Activated CD4-positive, alpha-beta T cell treated with anti-CD3 and anti-CD28 coated beads, Interleukin-2, Interleukin-4, amounts not matched to agents 100 ng/mL and 50 ng/mL, durations not matched to agents 16 hours and 8 hours (primary cell): ENCODE data around the gene KIAA0319L.
A peak's percentile ranks its signal among the peaks of the same experiment; 100 is the strongest.

ENCODE experiments used
- DNase-seq: peaks from one replicate; pipeline ENCODE4 v3.0.0-alpha.2; 2020; ENCODE audit warnings: low spot score

Gene KIAA0319L

DNA sequence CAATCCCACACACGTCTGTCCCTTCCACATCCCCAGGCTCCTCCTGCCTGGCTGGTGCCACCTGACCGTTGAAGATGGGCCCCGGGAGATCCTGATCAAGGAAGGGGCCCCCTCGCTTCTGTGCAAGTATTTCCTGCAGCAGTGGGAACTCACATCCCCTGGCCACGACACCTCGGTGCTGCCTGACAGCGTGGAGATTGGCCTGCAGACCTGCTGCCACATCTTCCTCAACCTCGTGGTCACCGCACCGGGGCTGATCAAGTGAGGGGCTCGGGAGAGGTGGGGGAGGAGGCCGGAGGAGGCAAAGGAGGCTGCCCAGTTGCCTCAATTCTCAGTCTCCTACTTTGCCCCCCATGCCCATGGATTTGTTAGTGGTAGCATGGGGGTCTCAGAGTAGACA, 6.0 kb upstream of the KIAA0319L start:
- no peak for DNase-seq

DNA sequence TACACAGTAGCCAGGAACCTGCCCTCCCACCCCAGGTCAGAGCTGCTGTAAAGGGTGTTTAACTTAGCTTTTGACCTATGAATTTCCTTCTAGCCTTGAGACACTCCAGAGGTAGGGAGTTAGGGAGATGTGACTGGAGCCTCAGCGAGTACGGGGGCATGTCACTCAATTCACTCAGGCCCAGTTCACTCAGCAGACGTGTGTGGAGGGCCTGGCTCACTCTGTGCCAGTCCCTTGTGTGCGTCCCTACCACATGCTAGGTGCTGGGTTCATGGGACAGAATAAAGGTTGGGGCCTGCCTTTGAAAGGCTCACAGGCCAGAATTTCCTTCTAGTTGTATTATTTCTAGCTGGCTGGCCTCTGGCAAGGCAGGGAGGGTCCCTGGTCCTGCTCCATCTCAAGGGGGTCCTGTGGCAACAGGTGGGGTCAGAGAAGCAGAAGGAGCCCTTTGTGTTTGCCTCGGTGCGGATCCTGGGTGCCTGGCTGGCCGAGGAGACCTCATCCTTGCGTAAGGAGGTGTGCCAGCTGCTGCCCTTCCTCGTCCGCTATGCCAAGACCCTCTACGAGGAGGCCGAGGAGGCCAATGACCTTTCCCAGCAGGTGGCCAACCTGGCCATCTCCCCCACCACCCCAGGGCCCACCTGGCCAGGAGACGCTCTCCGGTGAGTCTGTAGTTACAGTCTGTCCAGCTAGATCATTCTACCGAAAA, 4.9 kb upstream of the KIAA0319L start:
- no peak for DNase-seq

DNA sequence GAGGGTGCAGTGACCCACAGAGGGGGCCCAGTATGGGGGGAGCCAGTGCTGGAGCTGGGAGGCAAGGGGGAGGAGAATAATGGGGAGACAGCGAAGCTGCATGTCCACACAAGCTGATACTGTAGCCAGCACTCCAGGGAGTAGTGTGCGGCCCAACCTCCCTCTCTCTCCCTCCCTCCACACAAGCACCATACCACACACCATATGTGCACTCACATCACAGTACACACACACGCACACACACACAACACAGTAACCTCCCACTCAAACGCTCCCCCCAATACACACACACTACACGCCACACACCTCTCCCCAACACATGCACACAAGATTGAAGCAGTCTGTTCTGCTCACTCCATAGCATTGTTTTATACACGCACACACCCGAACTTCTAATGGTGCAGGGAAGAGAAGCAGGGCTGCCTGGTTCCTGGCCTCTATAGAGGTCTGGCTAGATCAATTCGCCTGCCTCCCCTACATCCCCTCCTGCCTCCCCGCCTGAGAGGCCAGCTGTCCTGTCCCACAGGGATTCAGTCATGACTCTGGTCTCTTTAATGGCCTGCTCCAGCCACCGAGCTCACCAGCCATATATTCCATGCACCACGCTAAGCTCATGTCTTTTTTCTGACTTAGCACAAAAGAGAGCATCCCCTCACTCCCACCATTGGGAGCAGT, 4.2 kb upstream of the KIAA0319L start:
- DNase-seq: no peak

DNA sequence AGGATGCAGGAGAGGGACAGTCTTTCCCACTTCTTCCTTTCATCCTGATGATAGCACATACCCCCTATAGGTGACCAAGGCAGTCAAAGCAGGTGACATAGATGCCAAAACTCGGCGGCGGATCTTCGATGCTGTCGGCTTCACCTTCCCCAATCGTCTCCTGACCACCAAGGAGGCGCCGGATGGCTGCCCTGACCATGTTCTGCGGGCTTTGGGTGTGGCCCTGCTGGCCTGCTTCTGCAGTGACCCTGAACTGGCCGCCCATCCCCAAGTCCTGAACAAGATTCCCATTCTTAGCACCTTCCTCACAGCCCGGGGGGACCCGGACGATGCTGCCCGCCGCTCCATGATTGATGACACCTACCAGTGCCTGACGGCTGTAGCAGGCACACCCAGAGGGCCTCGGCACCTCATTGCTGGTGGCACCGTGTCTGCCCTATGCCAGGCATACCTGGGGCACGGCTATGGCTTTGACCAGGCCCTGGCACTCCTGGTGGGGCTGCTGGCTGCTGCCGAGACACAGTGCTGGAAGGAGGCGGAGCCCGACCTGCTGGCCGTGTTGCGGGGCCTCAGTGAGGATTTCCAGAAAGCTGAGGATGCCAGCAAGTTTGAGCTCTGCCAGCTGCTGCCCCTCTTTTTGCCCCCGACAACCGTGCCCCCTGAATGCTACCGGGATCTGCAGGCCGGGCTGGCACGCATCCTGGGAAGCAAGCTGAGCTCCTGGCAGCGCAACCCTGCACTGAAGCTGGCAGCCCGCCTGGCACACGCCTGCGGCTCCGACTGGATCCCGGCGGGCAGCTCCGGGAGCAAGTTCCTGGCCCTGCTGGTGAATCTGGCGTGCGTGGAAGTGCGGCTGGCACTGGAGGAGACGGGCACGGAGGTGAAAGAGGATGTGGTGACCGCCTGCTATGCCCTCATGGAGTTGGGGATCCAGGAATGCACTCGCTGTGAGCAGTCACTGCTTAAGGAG, 3.3 kb upstream of the KIAA0319L start:
- DNase-seq: no peak

DNA sequence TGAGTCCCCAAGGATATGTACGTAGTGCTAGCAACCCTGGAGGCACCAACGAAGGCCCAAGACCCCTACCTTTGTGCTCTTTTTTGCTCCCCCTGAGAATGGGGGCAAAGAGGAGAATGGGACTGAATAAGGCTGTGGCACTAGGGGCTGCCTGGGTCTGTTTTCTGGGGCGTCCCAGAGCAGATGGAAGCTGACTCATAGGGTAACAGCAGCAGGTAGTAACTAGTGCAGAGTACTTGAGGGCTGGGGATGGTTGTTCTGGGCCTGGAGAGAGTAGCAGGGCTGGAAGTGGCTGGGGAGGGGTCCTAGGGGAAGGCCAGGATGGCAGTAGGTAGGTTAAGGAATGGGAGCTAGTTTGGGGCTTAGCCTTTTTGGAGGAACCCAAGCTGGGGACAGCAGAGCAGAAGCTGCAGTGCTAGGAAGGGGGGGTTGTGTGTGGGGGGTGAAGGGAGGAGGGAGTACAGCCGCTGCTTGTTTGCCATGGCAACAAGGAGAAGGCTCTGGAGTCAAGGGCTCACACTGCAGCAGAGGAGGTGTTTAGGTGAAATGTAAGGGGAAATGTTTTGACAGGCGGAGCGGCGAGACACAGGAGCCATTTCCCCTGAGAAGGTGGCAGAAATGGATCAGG, 2.2 kb upstream of the KIAA0319L start:
- no peak for DNase-seq

DNA sequence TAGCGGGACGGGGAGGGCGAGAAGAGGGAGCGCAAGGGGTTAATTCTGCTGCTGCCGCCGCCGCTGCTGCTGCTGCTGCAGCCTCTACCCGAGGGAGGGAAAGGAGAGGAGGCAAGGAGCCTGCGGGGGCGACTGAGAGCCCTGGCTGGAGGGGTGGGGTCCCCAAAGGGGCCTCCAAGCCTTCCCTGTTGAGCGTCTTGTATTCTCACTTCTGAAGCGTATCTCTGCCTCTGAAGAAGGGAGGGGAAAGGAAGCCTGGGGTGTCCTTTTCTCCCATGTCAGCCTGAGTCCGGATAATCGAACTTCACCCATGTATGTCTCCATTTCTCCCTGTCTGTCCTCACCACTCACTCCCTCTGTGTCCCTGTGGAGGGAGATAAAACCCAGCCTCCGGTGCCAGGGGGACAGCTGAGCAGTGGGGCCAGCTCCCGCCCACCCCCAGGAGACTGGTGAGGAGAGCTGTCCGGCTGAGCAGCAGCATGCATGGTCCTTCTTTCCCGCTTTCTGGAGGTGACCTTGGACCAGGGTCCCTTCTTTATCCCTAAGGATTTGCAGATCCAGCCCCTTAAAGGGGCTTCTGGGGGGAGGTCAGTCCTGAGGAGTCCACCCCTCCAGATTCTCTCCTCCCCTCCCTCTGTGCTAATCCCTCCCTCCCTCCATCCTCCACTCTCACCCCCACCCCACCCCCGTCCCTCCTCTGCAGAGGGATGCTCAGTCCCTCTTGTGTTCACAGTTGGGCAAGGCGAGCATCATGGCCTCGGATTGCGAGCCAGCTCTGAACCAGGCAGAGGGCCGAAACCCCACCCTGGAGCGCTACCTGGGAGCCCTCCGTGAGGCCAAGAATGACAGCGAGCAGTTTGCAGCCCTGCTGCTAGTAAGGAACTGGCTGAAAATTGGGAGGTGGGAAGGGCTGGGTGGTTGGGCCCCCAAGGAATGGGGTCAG, 1.4 kb upstream of the KIAA0319L start:
- no peak for DNase-seq

DNA sequence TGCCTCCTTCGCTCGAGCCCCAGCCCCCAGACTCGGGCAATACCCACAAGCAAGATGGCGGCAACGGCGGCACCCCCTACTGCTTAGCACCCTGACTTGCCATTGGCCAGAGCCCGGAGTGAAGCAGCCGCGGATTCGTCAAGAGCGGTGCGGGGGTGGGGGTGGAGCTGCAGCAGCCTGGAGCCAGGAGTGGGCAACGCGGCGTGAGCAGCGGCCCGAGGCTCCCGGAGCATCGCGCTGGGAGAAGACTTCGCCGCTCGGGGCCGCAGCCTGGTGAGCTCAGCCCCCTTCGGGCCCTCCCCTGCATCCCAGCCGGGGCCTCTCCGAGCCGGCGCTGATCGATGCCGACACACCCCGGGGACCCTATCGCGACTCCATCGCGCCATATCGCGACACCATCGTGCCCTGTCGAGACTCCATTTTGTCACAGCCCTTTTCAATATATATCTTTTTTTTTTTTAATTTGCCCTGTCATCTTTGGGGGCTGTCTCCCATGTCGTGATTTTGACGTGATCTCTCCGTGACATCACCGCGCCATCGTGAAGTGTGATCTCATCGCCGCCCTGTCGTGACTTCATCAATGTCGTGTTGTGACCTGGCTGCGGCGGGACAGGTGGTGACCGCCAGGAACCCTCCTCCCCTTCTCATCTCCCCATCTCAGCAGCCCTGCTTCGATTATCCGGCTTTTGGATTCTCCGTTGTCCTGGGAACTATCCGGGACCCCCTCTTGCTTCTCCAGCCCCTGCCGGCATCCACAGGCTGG, 589 bp upstream of the KIAA0319L start, which contains the start of gene NCDN:
TSS of gene NCDN (plus strand) at position 189 of the 763 bp plus-strand sequence. CDS start at position 581, 392 bp downstream.
- DNase-seq: peak; percentile 98

DNA sequence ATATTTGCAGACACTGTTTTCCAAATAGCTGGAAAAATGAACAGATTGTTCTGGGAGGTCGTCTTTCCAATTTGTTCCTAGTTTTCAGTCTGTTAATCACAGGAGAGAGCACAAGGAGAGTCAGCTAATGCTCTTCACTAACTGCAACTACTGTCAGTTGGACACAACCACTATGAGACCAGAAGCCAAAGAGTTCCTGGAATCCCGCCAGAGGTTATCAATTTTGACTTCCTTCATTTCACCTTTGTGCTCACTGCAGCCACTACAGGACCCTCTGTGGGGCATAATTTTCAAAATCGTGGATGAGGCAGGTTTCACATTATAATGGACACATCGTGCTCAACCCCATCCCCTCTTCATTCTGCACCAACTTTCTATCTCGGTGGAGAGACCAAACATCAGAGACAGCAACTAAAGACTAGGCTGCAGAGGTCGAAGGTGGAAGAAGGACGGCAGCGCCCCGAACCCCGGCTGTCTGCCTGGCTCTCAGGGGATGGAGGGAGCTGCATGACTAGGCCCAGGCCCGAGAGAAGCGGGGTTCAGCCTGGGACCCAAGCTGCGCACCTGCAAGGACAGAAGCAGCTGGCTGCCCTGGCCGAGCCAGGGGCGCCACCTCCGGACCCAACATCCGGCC, 602 bp downstream of the KIAA0319L start:
- DNase-seq: no peak

DNA sequence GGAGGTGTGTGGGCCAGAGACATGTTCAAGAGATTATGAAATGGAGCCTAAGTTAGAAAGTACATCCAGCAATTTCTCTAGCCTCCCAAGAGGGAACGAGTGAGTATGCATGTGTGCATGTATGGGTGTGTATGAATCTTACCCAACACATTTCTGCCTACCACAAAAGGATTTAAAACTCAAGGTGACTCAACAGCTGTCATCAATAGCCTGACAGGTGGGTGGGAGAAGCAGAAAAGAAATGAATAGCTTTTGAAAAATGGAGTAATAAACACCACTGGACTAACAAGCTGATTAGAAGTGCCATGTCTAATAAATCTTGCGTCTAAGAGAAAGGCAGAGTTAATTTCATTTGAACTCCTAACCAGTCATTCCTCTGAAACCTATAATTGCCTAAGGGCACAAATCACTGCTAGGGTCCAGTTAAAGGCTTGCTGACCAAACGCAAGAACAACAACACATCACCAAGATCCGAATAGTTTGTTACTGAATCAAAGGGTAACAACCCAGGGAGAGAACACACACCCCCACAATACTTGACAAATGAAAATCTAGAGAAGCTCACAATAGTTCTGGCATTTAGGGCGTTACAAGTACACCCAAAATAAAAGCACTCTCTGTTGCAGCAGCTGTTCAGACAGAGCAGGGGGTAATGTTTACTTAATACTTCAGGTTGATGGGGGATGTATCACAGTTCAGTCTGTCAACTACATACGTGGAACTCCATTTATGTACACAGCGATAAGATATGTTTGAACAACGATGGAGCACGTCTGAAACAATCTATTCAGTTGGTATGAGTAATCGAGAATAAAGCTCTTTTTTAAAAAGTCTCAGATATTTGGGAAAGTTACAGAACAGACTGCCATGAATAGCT, 1.4 kb downstream of the KIAA0319L start:
- no peak for DNase-seq

DNA sequence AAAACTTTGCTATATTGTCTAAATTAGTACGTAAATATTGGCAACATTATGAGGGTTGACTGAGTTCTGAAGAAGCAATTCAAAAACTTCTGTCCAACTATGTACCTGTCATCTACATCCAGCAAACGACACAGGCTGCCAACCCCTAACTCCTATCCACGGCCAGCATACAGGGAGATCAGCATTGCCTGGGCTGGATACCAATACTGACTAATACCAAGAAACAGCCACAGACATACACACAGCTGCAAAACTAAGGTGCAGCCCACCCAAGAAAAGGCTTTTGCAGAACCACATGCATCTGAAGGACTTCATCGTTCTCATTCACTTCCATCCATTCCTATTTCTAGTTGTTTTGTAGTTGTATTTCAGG, 2.0 kb downstream of the KIAA0319L start:
- DNase-seq: no peak

DNA sequence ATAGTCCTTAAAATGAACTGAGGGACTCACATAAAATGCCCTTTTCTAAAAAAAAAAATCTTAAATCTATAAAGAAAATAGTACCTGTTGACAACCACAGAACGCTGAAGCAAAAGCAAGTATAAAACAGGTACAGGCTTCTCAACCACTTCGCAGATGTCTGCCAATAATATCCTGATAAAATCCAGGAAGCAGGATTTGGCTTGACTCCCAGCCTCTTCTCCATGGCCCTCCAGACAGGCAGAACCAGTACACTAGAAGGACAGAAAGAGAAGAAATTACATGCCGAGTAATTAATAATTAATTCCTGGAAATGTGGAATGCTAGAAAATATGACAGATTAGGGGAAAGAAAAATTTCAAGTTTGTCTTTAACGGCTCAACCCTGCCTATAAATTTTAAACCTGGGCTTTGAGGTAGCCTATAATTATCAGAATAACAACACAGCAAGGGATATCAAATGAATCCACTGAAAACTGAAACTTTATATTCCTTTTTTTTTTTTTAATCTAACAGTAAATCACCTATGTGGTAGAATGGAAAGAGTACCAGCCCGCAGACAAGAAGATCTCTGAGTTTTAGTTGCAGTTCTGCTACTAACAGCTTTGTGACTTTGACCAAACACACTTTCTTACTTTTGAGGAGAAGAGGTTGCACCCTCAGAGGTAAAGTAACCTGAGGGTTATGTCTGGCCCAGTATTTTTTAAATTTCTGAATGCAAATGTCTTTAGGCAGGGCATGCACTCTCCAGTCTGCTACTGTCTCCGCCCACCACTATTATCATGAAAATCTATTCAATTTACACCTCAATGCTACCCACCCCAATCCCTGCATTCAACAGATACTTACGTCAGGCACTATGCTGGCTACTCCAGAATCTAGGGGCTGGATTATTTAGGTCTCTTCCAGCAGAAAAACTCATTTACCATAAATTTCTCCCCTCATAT, 2.7 kb downstream of the KIAA0319L start:
- no peak for DNase-seq

DNA sequence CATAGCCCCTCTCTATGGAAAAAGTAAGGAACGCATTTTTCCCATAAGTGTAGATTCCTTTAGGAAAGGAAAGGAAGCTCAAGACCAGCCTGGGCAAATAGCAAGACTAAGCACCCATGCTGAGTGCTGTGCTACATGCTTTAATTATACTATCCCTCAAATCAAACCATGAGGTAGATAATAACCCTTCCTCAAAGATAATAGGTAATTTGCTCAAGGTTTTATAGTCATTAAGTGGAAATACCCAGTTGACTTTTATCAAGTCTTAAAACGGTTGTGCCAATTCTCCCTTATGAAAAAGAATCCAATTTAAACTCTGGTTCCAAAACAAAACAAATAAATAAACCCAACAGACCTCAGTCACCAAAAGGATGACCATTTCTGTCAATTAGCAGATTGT, 3.4 kb downstream of the KIAA0319L start:
- DNase-seq: no peak

DNA sequence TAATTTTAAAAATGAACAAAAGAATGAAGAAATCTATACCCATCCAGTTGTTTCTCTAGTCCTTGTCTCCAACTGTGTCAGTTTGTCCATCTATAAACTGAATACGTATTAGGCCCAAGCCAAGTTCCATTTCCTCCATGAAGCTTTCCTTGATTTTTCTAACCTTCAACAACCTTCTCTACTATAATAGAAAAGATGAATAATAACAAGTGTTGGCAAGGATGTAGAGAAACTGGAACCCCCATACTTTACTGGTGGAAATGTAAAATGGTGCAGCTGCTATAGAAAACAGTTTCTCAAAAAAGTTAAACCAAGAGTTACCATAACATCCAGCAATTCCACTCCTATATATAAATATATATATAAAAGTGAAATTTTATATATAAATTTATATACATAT, 10.6 kb downstream of the KIAA0319L start:
- no peak for DNase-seq

DNA sequence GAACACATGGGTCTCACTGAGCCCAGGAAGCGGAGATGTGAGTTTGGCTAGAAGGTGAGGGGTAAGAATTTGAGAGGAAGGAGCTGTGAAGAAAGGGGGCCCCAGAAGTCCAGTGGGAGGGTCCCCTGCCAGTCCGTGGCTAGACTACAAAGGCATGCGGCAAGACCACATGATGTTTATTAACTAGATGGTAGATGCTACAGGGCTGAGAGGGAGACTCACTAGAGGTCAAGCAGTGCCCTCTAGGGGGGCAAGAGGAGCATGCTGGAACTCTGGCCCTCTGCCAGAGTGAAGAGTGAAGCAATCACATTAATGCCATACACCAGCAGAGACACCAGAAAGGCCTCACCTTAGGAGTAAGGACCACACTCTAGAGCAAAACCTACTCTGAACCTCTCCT, 12.2 kb downstream of the KIAA0319L start:
- DNase-seq: peak; percentile 48

DNA sequence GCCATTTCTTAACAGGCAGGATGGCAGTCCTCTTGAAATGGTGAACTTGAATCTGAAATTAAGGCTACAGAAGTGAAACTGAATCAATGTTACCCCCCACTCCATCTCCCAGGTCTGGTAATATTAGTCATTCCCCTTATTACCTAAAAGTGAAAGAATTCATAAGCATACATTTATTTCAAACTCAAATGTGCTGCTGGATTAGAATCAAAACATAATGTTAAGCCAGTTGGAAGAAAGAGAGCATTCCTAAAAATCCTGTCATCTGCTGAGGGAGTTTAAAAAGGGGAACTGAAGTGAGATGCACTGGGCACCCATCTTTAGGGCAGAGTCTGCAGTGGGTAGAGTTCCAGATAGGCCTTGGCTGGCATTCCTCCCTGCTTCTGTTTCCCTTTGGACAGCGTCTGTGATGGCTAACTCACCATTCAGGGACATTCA, 17.4 kb downstream of the KIAA0319L start:
- peak; percentile 47 for DNase-seq

DNA sequence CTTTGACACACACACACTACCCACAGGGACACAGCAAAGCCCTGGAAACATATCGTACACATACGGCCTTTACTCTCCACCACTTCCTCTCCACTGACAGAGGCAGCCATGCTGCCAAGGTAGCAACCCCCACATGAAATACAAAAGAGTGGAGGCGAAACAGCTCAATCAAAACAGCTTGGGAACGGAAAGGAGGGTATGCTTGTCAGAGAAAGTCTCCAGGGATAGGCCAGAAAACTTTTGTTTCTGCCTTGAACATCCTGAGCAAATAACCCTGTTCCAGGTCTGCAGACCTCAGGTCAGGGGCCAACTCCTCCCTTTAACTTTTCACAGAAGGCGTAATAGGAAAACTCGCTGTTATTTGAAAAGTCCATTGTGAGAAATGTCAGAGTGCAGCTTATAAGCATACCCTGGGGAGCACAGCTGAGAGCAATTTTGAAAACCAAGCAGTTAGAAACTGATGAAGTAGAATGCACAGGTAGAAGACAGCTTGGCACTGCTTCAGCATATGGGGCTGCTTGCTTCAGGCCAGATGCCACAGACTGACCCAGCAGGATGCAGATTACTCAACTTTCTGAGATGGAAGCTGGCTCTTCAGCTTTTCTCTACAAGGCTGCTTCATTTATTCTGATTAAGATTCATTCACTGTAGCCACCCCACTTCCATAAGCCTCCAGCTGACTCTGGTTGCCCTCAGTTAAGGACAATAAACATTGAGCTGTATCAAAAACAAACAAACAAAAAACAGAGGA, 18.0 kb downstream of the KIAA0319L start:
- DNase-seq: peak; percentile 45

DNA sequence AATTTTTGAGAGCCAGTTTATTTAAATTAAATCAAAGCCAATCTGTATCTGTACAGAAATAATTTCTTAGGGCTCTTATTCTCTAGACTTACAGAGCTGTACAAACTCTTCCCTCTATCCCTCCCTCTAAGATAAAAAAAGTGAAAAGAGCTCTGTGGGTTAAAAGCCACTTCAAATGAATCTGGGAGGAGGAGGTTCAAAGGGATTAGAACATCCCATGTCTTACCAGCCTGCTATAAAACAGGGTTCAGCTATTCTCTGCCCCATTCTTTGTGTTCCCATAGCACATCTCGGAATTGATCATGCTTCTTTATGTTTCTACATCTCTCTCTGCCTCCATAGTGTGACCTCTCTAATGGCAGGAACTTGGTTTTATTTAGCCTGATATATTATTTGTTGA, 19.4 kb downstream of the KIAA0319L start:
- no peak for DNase-seq
